Neuronal stem cell (in vitro differentiated cells): ENCODE measurements around the gene PARP8.

Experiments
- DNase-seq: peaks from one replicate; pipeline ENCODE4 v3.0.0-alpha.2; 2013; ENCODE audit warnings: low spot score
- H2AFZ ChIP-seq: one replicate; pipeline ENCODE4 v1.6.1; 2013; ENCODE audit warnings: mild to moderate bottlenecking, low read length, inconsistent platforms
- H2AK5ac ChIP-seq: 2 replicates; pipeline ENCODE4 v1.6.1; 2013; ENCODE audit warnings: low read depth, mild to moderate bottlenecking, inconsistent platforms, low read length, moderate library complexity, mixed read lengths
- H2BK120ac ChIP-seq: 2 replicates; pipeline ENCODE4 v1.6.1; 2013; ENCODE audit warnings: low read depth, mild to moderate bottlenecking, inconsistent platforms, low read length, moderate library complexity, mixed read lengths
- H2BK12ac ChIP-seq: one replicate; pipeline ENCODE4 v1.6.1; 2013; ENCODE audit warnings: low read length, inconsistent platforms
- H2BK15ac ChIP-seq: 2 replicates; pipeline ENCODE4 v1.6.1; 2013; ENCODE audit warnings: mild to moderate bottlenecking, low read length, inconsistent platforms, mixed read lengths
- H2BK5ac ChIP-seq: one replicate; pipeline ENCODE4 v1.6.1; 2013; ENCODE audit warnings: inconsistent platforms, mild to moderate bottlenecking, low read length, moderate library complexity
- H3K14ac ChIP-seq: one replicate; pipeline ENCODE4 v1.6.1; 2013; ENCODE audit warnings: low read length, inconsistent platforms
- H3K18ac ChIP-seq: 2 replicates; pipeline ENCODE4 v1.6.1; 2013; ENCODE audit warnings: low read length, inconsistent platforms
- H3K23ac ChIP-seq: 2 replicates; pipeline ENCODE4 v1.6.1; 2013; ENCODE audit warnings: low read depth, mild to moderate bottlenecking, mixed read lengths, low read length, inconsistent platforms; ENCODE audit not compliant: poor library complexity
- H3K27ac ChIP-seq: replicated peaks from 3 replicates; pipeline ENCODE4 v1.5.1; 2013; ENCODE audit warnings: low read length, inconsistent platforms
- H3K27me3 ChIP-seq, 3 experiments: 2 replicates each; pipeline ENCODE4 v1.6.1; 2013; ENCODE audit warnings: low read length in 3 of 3, mild to moderate bottlenecking in 2 of 3, inconsistent platforms in 1 of 3, low read depth in 1 of 3, mixed read lengths in 1 of 3, moderate library complexity in 1 of 3; ENCODE audit not compliant: control insufficient read depth in 3 of 3, insufficient read depth in 3 of 3
- H3K36me3 ChIP-seq, 2 donors: replicated peaks in 1 of 2; 2 replicates each; pipeline ENCODE4 v1.6.1; 2013; ENCODE audit warnings: low read length in 2 of 2; ENCODE audit not compliant: control insufficient read depth in 2 of 2, insufficient read depth in 2 of 2
- H3K4ac ChIP-seq: 2 replicates; pipeline ENCODE4 v1.6.1; 2013; ENCODE audit warnings: inconsistent platforms, mild to moderate bottlenecking, low read length, moderate library complexity
- H3K4me1 ChIP-seq, 2 donors: 1 replicate in 1 of 2; 2 replicates in 1 of 2; pipeline ENCODE4 v1.6.1; 2013; ENCODE audit warnings: low read length in 2 of 2, low read depth in 1 of 2; ENCODE audit not compliant: control insufficient read depth in 2 of 2, insufficient read depth in 1 of 2
- H3K4me2 ChIP-seq: one replicate; pipeline ENCODE4 v1.6.1; 2013; ENCODE audit warnings: mild to moderate bottlenecking, low read length, inconsistent platforms; ENCODE audit not compliant: insufficient read depth, poor library complexity, severe bottlenecking
- H3K4me3 ChIP-seq, 2 donors: 2 replicates each; pipeline ENCODE4 v1.5.1; 2013; ENCODE audit warnings: low read length in 2 of 2, mild to moderate bottlenecking in 2 of 2, inconsistent platforms in 1 of 2, moderate library complexity in 1 of 2
- H3K79me1 ChIP-seq: one replicate; pipeline ENCODE4 v1.6.1; 2013; ENCODE audit warnings: low read depth, mild to moderate bottlenecking, inconsistent platforms, low read length, moderate library complexity
- H3K9ac ChIP-seq: one replicate; pipeline ENCODE4 v1.6.1; 2013; ENCODE audit warnings: mild to moderate bottlenecking, low read depth, low read length, inconsistent platforms; ENCODE audit not compliant: poor library complexity
- H3K9me3 ChIP-seq, 2 donors: replicated peaks in 1 of 2; 2 replicates each; pipeline versions ENCODE3 to v1.6.1; 2013; ENCODE audit warnings: low read length in 2 of 2, mild to moderate bottlenecking in 2 of 2, inconsistent platforms in 1 of 2, low read depth in 1 of 2, mixed read lengths in 1 of 2, moderate library complexity in 1 of 2; ENCODE audit not compliant: control insufficient read depth in 2 of 2, insufficient read depth in 1 of 2
- H4K8ac ChIP-seq: one replicate; pipeline ENCODE4 v1.6.1; 2013; ENCODE audit warnings: low read depth, mild to moderate bottlenecking, inconsistent platforms, low read length, moderate library complexity
- H4K91ac ChIP-seq: one replicate; pipeline ENCODE4 v1.6.1; 2013; ENCODE audit warnings: low read length, low read depth, mild to moderate bottlenecking, inconsistent platforms; ENCODE audit not compliant: poor library complexity
- WGBS, 2 donors: extraction: QIAGEN DNeasy Blood & Tissue Kit; methylation state at CpG; one replicate each; pipeline ENCODE4 v1.1.7; 2013; ENCODE audit warnings: missing lambda C conversion rate in 2 of 2, mixed read lengths in 1 of 2; ENCODE audit not compliant: insufficient read length in 2 of 2, insufficient replicate concordance in 1 of 2; ENCODE audit errors: extremely low coverage in 2 of 2; 5-methylcytosine and 5-hydroxymethylcytosine counted together

PARP8 gene

GRCh38 chr5:50839472-50839871, 173.0 kb downstream of the PARP8 start:
- Histone ChIP-seq H3K23ac (no peak overlapping the region), H3K4ac (no peak overlapping the region), H3K4me1 (peaks cover 2 to 3% of the 10 kb centered on the region in 2 donors), H2BK5ac (no peak overlapping the region), H2AK5ac (no peak overlapping the region), H3K27ac (no peak overlapping the region), H2BK12ac (no peak overlapping the region), H3K27me3 (no peaks in the 10 kb centered on the region), H4K91ac (no peak overlapping the region), H2AFZ (no peak overlapping the region), H3K14ac (no peak overlapping the region), H2BK15ac (no peak overlapping the region), H3K9ac (no peak overlapping the region), H3K4me3 (no peak overlapping the region), H3K18ac (no peak overlapping the region), H3K79me1 (no peaks in the 10 kb centered on the region), H3K9me3 (no peaks in the 10 kb centered on the region), H2BK120ac (no peak overlapping the region), H3K36me3 (peaks cover 0 to 18% of the 10 kb centered on the region in 2 donors), H4K8ac (no peak overlapping the region), H3K4me2 (no peak overlapping the region)
- DNase-seq, result no peak

GRCh38 chr5:50843091-50843490, 176.7 kb downstream of the PARP8 start:
- DNase-seq, result no peak
- H3K23ac ChIP-seq, result no peak overlapping the region
- H4K91ac ChIP-seq, result no peak overlapping the region
- no peak overlapping the region for H3K4me2 ChIP-seq
- H3K9ac ChIP-seq, result no peak overlapping the region
- H3K18ac ChIP-seq, result no peak overlapping the region
- H3K4ac ChIP-seq, result no peak overlapping the region
- no peak overlapping the region for H2BK12ac ChIP-seq
- H3K4me3 ChIP-seq, result no peak overlapping the region
- H2BK5ac ChIP-seq, result no peak overlapping the region
- no peak overlapping the region for H2AFZ ChIP-seq
- H2AK5ac ChIP-seq, result no peak overlapping the region
- H2BK120ac ChIP-seq, result no peak overlapping the region
- no peaks in the 10 kb centered on the region for H3K4me1 ChIP-seq
- H3K79me1 ChIP-seq, result no peaks in the 10 kb centered on the region
- H3K27me3 ChIP-seq, result no peaks in the 10 kb centered on the region
- no peaks in the 10 kb centered on the region for H3K9me3 ChIP-seq
- no peak overlapping the region for H2BK15ac ChIP-seq
- H4K8ac ChIP-seq, result no peak overlapping the region
- no peak overlapping the region for H3K14ac ChIP-seq
- H3K36me3 ChIP-seq, result peaks cover 0 to 10% of the 10 kb centered on the region in 2 donors
- no peak overlapping the region for H3K27ac ChIP-seq

- H3K27ac ChIP-seq, result no peak overlapping the region
- H3K27me3 ChIP-seq, result no peaks in the 10 kb centered on the region
- H3K4me2 ChIP-seq, result no peak overlapping the region
- WGBS, 2 donors, result no CpG with 5 or more reads among the region's 2 CpGs
- H2AK5ac ChIP-seq, result no peak overlapping the region
- no peak overlapping the region for H2BK15ac ChIP-seq
- no peak overlapping the region for H2BK120ac ChIP-seq
- H4K91ac ChIP-seq, result no peak overlapping the region
- H3K9ac ChIP-seq, result no peak overlapping the region
- H3K9me3 ChIP-seq, result no peaks in the 10 kb centered on the region
- H4K8ac ChIP-seq, result no peak overlapping the region
- H2BK5ac ChIP-seq, result no peak overlapping the region
- H3K36me3 ChIP-seq, result peaks cover 0 to 9% of the 10 kb centered on the region in 2 donors
- H3K18ac ChIP-seq, result no peak overlapping the region
- H3K4me3 ChIP-seq, result no peak overlapping the region
- H3K79me1 ChIP-seq, result no peaks in the 10 kb centered on the region
- DNase-seq, result no peak
- H3K4ac ChIP-seq, result no peak overlapping the region
- no peak overlapping the region for H3K14ac ChIP-seq
- H2BK12ac ChIP-seq, result no peak overlapping the region
- no peak overlapping the region for H3K23ac ChIP-seq
- H2AFZ ChIP-seq, result no peak overlapping the region
- H3K4me1 ChIP-seq, result no peaks in the 10 kb centered on the region
Measured at GRCh38 chr5:50846261-50846660, 179.8 kb downstream of the PARP8 start.

GRCh38 chr5:50849554-50849953, 183.1 kb downstream of the PARP8 start:
- H3K4me2 ChIP-seq, result no peak overlapping the region
- no peaks in the 10 kb centered on the region for H3K9me3 ChIP-seq
- no peaks in the 10 kb centered on the region for H3K79me1 ChIP-seq
- H2AFZ ChIP-seq, result no peak overlapping the region
- no CpG with 5 or more reads among the region's 3 CpGs for WGBS, 2 donors
- no peaks in the 10 kb centered on the region for H3K4me1 ChIP-seq
- no peak for DNase-seq
- no peaks in the 10 kb centered on the region for H3K27me3 ChIP-seq
- H2AK5ac ChIP-seq, result no peak overlapping the region
- no peak overlapping the region for H3K18ac ChIP-seq
- no peak overlapping the region for H3K9ac ChIP-seq
- H3K14ac ChIP-seq, result no peak overlapping the region
- H4K91ac ChIP-seq, result no peak overlapping the region
- H3K27ac ChIP-seq, result no peak overlapping the region
- H2BK120ac ChIP-seq, result no peak overlapping the region
- H3K36me3 ChIP-seq, result no peaks in the 10 kb centered on the region
- H2BK5ac ChIP-seq, result no peak overlapping the region
- H4K8ac ChIP-seq, result no peak overlapping the region
- no peak overlapping the region for H3K23ac ChIP-seq
- no peak overlapping the region for H3K4me3 ChIP-seq
- H2BK15ac ChIP-seq, result no peak overlapping the region
- no peak overlapping the region for H2BK12ac ChIP-seq
- no peak overlapping the region for H3K4ac ChIP-seq
